HG03575 (cell line): ENCODE measurements around the gene HERPUD2.
"Not testable (repeated sequence)": the region's sequence is repeated elsewhere in the genome, so short reads cannot be mapped to it uniquely, and the experiment has no call there.

Experiments used
- ATAC-seq: cut with Tn5 transposase; IDR thresholded peaks from one replicate; pipeline ENCODE4 v1.9.1; 2021; ENCODE audit not compliant: unreplicated experiment, insufficient number of reproducible peaks, low FRiP score; ENCODE audit errors: extremely low read depth

The HERPUD2 gene

DNA sequence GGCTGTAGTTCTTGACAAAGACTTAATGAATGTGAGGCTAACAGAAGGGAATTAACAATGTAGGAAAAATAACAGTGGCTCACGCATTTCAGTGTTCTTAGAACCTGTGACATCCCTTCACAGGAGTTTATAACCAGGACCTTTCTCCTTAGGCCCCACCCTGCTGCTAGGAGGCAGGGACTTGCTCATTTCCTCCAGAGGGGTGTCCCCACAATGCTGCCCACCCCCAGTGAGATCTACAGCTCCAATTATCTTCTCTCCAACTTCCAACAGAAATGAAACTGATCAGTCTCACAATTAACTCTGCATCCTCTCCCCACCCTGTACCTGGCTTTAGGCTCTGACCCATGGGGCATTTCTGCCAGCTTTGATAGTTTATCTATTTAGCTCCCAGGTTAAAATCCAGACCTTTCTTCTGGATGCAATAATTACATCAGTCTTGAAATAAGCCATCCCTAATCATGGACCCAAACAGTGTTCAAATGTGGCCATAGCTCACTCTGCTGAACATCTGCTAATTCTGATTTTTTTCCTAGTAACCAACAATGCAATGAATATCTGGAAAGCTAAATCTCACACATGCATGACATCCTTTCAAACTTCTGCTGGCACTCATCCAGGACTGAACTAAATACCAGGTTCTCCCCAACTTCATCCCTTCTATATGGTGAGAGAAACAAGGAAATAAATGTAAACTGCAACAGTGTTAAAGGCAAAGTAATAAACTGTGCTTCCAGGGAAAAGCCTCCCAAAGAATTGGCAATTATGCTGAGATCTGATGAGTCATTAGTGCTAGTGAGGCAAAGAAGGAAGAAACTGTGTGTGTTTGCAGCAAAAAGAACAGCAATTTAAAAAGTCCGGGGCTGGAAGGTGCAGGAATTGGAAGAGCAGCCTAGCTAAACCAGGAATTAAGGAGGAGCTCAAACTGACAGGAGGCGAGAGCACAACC lies 64.6 kb downstream of the HERPUD2 start:
- ATAC-seq, result no peak

DNA sequence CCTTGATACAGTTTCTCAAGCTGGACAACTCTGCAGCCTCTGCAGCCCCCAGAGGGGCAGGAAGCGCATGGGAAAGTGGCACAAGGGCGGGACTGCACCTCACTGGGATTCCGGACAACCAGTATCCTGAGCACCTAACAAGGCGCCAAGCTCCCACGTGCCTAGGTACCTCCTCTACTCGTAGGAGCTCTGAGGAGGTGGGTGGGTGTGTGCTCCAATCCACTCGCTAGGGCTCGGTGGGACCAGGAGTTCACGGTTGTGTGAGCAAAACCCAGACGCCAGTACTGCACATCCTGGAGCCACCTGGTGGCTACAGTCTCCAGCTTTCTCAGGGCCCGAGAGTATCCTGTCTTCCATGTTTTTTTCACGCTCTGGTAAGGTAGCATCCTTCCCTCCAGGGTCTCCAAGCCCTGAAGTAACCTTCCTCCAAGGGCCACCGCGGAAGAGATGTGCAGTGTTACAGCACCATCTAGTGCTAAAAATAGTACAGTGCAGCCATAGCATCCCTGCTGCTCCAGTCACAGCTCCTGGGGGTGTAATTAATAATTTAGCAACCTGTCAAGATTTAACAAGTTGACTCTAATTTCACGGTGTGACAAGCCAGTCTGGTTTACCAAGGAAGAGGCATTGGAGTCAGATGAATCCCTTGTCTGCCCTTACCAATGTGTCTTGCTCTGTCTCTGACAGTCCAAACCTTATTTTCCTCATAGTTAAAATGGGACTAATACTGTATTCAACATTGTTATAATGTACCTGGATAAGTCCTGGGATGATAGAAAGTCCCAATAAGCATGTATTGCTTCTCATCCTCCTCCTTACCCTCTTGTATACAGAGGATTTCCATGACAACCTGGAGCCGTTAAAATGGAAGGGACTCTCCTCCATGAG lies 70.4 kb downstream of the HERPUD2 start:
- ATAC-seq, result no peak

DNA sequence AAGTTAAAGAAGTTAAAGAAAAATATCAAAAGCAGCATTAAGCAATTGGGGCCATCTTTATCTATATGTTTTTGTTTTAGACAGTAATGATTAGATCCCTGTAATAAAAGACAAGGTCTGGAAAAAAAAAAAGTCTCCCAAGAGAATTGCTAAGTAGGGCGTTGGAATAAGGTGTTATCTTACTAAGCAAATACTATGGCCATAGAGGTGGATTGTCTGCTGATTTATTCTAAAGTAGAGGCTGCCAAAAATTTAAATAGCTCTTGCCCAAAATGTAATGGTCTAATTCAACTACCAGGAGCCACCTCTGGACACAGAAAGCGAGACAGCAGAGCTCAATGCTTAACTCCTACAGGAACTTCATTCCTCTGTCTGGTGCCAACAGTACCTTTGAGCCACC lies 71.6 kb downstream of the HERPUD2 start:
- no peak for ATAC-seq

DNA sequence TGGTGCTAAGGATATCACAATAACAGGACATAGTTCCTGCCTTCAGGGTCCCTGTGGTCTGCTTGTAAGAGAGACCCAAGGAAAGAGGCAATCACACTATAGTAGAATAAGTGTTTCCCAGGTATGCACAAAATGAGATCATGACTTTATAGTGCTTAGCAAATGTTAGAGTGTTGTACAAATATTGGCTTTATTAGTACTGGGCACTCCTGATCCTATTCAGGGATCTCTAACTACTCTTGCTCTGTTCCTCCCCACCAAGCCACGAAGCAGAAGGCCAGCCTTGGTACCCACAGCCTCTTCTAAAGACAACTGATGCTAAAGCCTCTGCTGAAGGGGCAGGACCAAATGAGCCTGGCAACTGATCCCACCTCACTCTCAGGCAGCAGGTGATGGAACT lies 75.1 kb downstream of the HERPUD2 start:
- ATAC-seq, result no peak

DNA sequence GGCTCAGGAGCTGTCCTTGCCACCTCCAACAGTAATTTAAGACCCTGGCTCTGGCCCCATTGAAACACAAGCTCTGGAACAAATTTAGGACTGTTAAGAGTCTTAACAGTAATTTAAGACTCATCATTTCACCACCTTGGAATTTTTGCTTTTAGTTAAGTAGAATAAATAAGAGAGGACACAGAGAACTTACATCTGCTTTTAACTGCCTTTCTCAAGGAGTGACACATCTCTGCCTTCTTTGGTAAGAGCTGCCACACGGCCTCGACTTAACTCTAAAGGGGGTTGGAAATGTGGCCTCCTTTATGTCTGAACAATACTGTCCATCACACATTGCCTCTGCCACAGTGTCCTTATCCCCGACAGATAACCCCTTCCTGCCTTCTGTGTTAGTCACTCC lies 77.9 kb downstream of the HERPUD2 start:
- ATAC-seq, result no peak

DNA sequence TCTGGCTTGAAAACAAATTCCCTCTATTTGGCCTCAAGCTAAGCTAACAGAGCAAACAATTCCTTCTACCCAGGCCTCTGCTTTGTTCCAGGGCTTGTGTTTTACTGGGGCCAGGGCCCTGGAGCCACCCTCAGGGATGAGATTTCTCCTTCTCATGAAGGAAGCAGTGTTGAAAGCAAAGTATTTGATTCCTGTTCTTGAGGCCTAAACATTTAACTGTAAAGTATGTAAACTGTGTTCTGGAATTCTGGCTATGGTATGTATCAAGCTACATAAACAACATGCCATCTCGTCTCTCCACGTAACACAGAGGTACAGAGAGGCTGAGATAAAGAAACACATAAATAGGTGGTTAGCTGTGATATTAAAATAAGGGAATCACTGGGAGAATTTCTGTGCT lies 81.8 kb downstream of the HERPUD2 start:
- ATAC-seq, result no peak

DNA sequence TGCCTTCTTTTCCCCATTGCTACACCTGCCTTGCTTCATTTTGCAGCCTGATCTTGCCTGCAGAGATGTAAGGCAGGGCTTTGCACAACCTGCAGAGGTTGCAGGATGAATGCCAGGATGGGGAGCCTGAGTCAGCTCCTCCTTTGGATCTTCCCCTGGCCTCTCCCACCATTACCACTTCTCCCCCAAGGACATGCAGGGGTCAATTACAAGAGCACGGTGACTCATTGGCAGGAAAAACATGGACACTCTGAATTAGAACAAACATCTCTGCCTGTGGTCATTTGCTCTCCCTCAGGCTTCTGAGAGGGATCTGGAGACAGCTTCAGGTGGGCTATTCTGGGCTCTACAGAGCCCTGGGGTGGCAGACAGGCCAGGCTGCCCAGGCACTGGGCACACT lies 89.2 kb downstream of the HERPUD2 start:
- no peak for ATAC-seq

DNA sequence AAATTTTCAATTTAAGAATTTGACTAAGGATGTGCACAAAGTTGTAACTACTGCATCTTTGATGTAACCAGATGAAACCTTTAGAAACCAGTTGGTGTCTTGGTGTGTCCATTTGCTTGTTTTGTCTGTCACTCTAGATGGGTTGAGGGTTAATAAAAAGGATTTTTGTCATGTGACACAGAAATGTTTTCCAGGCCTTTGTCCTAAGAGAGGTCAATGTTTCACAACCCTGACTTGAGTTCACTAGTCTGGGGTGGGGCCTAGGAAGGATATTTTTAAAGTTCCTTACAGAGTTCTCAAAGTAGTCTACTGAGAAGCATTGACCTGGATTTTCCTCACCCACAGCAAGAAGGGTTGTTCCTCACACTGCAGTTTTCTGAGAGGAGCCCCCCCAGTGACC lies 90.3 kb downstream of the HERPUD2 start:
- no peak for ATAC-seq

DNA sequence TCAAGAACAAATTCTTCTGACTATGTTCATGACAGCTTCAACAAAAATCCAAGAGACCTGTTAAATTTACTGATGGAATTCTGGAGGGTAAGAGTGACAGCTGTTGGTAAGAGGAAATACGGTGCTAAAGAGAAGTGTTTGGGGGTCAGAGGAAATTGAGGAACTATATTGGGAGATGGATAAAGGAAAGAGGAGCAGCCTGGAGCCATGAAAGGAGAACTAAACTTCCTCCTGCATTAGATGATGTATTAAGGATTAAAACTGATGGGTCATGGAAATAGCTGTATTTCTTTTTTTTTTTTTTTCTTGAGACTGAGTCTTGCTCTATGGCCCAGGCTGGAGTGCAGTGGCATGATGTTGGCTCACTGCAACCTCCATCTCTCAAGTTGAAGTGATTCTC lies 95.3 kb downstream of the HERPUD2 start:
- no peak for ATAC-seq

DNA sequence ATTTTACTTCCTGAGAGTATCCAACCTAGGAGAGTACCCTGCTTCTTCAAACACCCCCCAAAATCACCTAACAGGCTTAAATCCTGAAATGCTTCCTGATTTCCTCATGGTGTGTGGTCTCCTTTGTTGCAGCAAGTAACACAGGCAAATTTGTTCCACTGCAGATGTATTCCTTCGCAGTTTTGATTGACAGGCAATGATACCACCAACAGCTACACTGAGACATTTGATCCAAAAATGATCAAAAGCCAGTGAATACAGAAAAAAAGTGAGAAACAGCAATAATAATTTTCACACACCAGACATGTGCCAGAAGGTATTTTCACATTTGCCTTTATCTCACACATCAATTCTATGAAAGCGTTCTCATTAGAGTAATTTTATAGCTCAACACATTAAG lies 95.9 kb downstream of the HERPUD2 start:
- ATAC-seq, result no peak

DNA sequence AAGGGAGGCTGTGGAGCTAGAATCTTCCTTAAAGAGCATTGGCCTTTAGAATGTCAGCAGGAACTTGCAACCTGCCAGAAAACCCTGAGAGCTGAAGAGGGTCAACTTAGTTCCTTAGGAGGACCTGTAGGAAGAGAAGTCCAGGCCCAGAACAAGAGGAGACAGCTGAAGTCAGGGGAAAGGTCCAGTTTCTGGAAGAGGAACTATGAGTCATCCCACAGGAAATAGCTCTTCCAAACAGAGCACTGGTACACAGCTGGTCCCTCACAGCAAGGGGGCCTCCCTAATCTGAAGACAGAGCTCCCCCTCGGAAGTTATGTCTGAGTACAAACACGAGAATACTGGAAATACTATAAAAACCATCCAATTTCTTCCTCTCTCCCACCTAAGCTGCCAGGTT lies 98.9 kb downstream of the HERPUD2 start:
- no peak for ATAC-seq

DNA sequence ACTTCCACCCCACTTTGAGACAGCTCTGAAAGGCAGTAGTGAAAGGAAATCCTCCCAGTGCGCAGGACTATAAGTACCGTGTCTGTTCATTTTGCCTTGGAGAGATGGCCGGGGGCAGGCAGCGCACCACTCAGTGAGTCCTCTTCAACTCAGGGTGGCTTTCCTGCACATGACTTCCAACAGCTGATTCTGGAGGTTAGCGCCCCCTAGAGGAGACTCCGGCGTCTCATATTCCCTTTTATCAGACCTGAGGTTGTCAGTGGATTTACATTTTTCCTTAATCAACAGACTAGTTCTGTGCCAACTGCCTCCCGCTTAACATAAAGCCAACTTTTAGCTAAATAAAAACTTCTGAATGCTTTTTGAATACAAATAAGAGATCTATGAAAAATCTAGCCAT lies 101.0 kb downstream of the HERPUD2 start:
- ATAC-seq, result no peak

DNA sequence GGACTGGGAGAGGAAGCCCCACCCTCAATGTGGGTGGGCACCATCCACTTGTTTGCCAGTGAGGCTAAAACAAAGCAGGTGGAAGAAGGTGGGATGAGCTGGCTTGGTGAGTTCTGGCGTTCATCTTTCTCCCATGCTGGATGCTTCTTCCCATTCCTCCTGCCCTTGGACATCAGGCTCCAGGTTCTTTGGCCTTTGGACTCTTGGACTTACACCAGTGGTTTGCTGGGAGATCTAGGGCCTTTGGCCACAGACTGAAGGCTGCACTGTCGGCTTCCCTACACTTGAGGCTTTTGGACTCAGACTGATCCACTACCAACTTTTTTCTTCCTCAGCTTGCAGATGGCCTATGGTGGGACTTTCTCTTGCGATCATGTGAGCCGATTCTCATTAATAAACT lies 106.3 kb downstream of the HERPUD2 start:
- no peak for ATAC-seq

DNA sequence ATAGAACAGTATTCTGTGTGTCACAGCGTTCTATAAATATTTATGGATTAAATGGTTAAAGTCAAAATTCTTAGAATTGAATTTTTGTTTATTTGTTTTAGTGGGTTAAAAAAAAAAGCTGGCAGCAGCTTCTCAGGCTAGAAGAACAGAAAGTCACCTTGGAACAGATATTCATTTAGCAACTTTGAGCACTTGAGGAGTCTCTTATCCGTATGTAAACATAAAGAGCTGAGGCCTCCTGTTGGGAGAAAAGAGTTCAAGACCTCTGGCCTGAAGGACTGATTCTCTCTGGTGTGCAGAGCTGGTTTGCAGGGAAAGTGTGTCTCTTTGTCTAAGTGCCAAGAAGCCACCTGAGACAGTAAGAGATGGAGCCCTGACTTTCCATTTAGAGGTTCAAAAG lies 109.9 kb downstream of the HERPUD2 start:
- ATAC-seq, result no peak

DNA sequence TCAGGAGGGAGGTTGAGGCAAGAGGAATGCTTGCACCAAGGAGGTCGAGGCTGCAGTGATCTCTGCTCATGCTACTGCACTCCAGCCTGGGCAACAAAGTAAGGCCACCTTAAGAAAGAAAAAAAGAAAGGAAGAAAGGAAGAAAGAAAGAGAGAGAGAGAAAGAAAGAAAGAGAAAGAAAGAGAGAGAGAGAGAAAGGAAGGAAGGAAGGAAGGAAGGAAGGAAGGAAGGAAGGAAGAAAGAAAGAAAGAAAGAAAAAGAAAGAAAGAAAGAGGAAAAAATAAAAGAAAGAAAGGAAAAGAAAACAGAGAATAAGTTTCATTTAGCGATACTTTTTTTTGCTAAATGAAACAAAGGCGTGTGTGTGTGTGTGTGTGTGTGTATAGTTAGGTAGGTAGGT lies 110.4 kb downstream of the HERPUD2 start:
- ATAC-seq, result not testable (repeated sequence)
